ENCODE data around the gene ARSK.

Gene ARSK

GRCh38 chr5:95533106-95533505, 21.8 kb upstream of the ARSK start:
- H3K27me3 ChIP-seq (ENCODE audit: control insufficient read depth, insufficient read depth, low read length): no peaks in the 10 kb centered on the region
- no peak overlapping the region for H3K4me3 ChIP-seq (ENCODE audit: low read length)
- H3K27ac ChIP-seq (ENCODE audit: low read depth, low read length): no peak overlapping the region
- H3K36me3 ChIP-seq (ENCODE audit: control insufficient read depth, insufficient read depth, low read length): peaks cover 4% of the 10 kb centered on the region
- H3K9ac ChIP-seq (ENCODE audit: low read length): no peak overlapping the region
- H3K4me1 ChIP-seq (ENCODE audit: control insufficient read depth, insufficient read depth, low read length): no peaks in the 10 kb centered on the region

GRCh38 chr5:95533761-95534160, 21.1 kb upstream of the ARSK start:
- no peak overlapping the region for H3K9ac ChIP-seq (ENCODE audit: low read length)
- H3K4me1 ChIP-seq (ENCODE audit: control insufficient read depth, insufficient read depth, low read length): no peaks in the 10 kb centered on the region
- no peak overlapping the region for H3K27ac ChIP-seq (ENCODE audit: low read depth, low read length)
- H3K36me3 ChIP-seq (ENCODE audit: control insufficient read depth, insufficient read depth, low read length): peaks cover 4% of the 10 kb centered on the region
- H3K27me3 ChIP-seq (ENCODE audit: control insufficient read depth, insufficient read depth, low read length): no peaks in the 10 kb centered on the region
- H3K4me3 ChIP-seq (ENCODE audit: low read length): no peak overlapping the region

DNA sequence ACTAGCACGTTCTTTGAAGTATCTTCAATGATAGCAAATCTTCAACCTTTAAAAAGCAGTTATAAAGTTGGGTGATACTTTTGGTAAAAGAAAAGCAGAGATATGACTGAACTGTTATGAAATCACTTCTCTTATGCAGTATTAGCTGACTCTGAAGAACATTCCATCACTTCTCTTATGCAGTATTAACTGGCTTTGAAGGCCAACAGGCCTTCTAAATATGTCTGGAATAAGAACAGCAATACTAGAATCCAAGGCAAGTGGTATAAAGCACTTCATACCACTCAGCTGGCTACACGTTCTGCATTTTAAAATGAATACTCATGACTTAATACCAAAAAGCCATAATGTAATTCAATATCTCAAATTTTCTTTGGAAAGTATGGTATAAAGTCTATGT, 17.4 kb upstream of the ARSK start:
- no peak overlapping the region for H3K4me3 ChIP-seq (ENCODE audit: low read length)
- no peaks in the 10 kb centered on the region for H3K27me3 ChIP-seq (ENCODE audit: control insufficient read depth, insufficient read depth, low read length)
- H3K9ac ChIP-seq (ENCODE audit: low read length): no peak overlapping the region
- no peaks in the 10 kb centered on the region for H3K4me1 ChIP-seq (ENCODE audit: control insufficient read depth, insufficient read depth, low read length)
- H3K27ac ChIP-seq (ENCODE audit: low read depth, low read length): no peak overlapping the region
- peaks cover 9% of the 10 kb centered on the region for H3K36me3 ChIP-seq (ENCODE audit: control insufficient read depth, insufficient read depth, low read length)

DNA sequence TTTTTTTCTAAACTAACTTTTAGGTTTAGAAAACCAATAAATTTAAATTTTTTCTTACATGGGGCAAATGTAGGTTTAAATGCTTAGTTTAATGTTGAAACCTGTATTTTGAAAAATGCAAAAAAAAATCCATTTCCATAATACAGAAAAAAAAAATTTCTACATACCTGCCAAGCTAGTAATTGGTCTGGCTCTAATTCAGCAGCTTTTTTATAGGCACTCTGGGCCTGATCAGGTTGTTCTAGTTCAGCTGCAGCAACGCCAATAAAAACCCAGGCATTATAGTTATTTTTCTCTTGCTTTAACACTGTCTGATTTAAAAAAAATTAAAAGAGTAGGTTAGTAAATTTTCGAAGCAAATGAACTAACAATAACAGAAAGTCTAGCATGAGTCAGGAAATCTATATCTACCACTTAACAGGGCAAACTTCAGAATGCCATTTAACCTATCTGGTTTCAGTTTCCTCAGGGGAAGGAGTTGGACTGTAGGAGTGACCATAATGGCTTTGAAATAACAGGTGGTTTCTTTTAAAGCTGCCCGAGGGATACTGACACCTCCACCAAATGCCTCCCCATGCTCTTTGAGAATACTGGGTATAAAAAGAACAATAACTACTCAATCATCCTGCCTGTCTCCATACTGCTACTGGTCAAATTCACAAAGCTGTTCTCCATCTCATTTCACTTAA, 11.7 kb upstream of the ARSK start:
- Histone ChIP-seq H3K36me3 (ENCODE audit: control insufficient read depth, insufficient read depth, low read length) (peaks cover 14% of the 10 kb centered on the region), H3K9ac (ENCODE audit: low read length) (no peak overlapping the region), H3K4me1 (ENCODE audit: control insufficient read depth, insufficient read depth, low read length) (peaks cover 3% of the 10 kb centered on the region), H3K27ac (ENCODE audit: low read depth, low read length) (no peak overlapping the region), H3K27me3 (ENCODE audit: control insufficient read depth, insufficient read depth, low read length) (no peaks in the 10 kb centered on the region), H3K4me3 (ENCODE audit: low read length) (no peak overlapping the region)

- H3K9ac ChIP-seq (ENCODE audit: low read length): no peak overlapping the region
- peaks cover 9% of the 10 kb centered on the region for H3K36me3 ChIP-seq (ENCODE audit: control insufficient read depth, insufficient read depth, low read length)
- H3K27ac ChIP-seq (ENCODE audit: low read depth, low read length): no peak overlapping the region
- peaks cover 3% of the 10 kb centered on the region for H3K4me1 ChIP-seq (ENCODE audit: control insufficient read depth, insufficient read depth, low read length)
- no peak overlapping the region for H3K4me3 ChIP-seq (ENCODE audit: low read length)
- H3K27me3 ChIP-seq (ENCODE audit: control insufficient read depth, insufficient read depth, low read length): no peaks in the 10 kb centered on the region
Observed at GRCh38 chr5:95549030-95549429, 5.9 kb upstream of the ARSK start.

DNA sequence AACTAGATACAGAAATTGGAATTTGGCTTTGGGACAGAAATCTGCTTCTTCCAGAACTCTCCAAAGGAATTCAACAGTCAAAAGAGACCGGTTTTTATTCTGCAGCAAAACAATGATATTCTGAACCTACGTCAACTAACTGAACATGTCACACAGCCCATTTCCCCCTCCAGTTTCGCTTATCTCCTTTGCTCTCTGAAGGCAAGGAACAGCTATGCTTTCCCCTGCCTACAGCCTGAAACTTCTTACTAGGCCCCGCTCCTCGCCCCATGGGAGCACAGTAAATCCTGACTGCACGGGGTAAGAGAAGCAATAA, 612 bp upstream of the ARSK start:
- peak overlapping the region; percentile 94 for H3K4me3 ChIP-seq (ENCODE audit: low read length)
- H3K9ac ChIP-seq (ENCODE audit: low read length): peak overlapping the region; percentile 61
- peak overlapping the region; percentile 62 for H3K27ac ChIP-seq (ENCODE audit: low read depth, low read length)
- H3K4me1 ChIP-seq (ENCODE audit: control insufficient read depth, insufficient read depth, low read length): peaks cover 4% of the 10 kb centered on the region
- no peaks in the 10 kb centered on the region for H3K27me3 ChIP-seq (ENCODE audit: control insufficient read depth, insufficient read depth, low read length)
- no peaks in the 10 kb centered on the region for H3K36me3 ChIP-seq (ENCODE audit: control insufficient read depth, insufficient read depth, low read length)

GRCh38 chr5:95555553-95555952, 652 bp downstream of the ARSK start:
- Histone ChIP-seq H3K9ac (ENCODE audit: low read length) (peak overlapping the region; percentile 57), H3K4me1 (ENCODE audit: control insufficient read depth, insufficient read depth, low read length) (peaks cover 4% of the 10 kb centered on the region), H3K4me3 (ENCODE audit: low read length) (peak overlapping the region; percentile 94), H3K36me3 (ENCODE audit: control insufficient read depth, insufficient read depth, low read length) (no peaks in the 10 kb centered on the region), H3K27me3 (ENCODE audit: control insufficient read depth, insufficient read depth, low read length) (no peaks in the 10 kb centered on the region), H3K27ac (ENCODE audit: low read depth, low read length) (peak overlapping the region; percentile 76)

GRCh38 chr5:95557841-95558240, 2.9 kb downstream of the ARSK start:
- Histone ChIP-seq H3K4me1 (ENCODE audit: control insufficient read depth, insufficient read depth, low read length) (peaks cover 4% of the 10 kb centered on the region), H3K9ac (ENCODE audit: low read length) (no peak overlapping the region), H3K27ac (ENCODE audit: low read depth, low read length) (no peak overlapping the region), H3K36me3 (ENCODE audit: control insufficient read depth, insufficient read depth, low read length) (no peaks in the 10 kb centered on the region), H3K27me3 (ENCODE audit: control insufficient read depth, insufficient read depth, low read length) (no peaks in the 10 kb centered on the region), H3K4me3 (ENCODE audit: low read length) (no peak overlapping the region)

DNA sequence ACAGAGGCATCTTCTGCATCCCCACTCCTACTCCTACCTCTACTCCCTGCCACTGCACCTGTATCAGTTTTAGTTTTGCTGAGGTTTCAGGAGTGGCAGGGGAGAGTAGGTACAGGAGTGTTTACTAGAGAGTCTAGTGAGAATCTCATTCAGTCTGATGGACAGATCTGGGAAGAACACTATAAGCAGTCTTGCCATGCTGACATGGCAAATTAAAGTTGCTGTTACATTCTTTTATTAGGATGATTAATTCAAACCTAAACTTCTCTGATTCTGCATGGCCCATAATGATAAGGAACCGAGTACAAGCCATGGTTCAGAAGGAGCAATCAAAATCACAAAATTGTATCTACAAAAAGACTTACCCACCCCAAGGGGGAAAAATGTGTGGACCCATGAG, 7.4 kb downstream of the ARSK start:
- no peak overlapping the region for H3K4me3 ChIP-seq (ENCODE audit: low read length)
- H3K9ac ChIP-seq (ENCODE audit: low read length): no peak overlapping the region
- H3K27ac ChIP-seq (ENCODE audit: low read depth, low read length): no peak overlapping the region
- no peaks in the 10 kb centered on the region for H3K36me3 ChIP-seq (ENCODE audit: control insufficient read depth, insufficient read depth, low read length)
- H3K27me3 ChIP-seq (ENCODE audit: control insufficient read depth, insufficient read depth, low read length): no peaks in the 10 kb centered on the region
- no peaks in the 10 kb centered on the region for H3K4me1 ChIP-seq (ENCODE audit: control insufficient read depth, insufficient read depth, low read length)

DNA sequence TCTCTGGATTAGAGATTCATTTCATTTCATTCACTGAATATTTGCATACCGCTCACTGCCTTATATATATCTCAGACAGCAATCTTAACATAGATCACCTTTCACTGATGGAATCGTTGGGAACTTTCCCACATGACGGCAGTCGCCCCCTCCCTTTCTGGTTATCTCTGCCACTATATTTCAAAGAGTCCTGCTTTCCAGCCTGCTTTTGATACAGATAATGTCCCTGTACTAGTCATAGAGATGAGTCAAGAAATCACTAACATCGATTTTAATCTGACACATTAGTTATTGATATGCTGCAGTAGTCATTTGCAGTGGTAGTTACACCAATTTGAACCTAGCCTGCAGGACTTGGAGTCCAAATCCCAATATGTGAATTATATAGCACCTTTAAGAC, 8.5 kb downstream of the ARSK start:
- H3K36me3 ChIP-seq (ENCODE audit: control insufficient read depth, insufficient read depth, low read length): no peaks in the 10 kb centered on the region
- H3K4me1 ChIP-seq (ENCODE audit: control insufficient read depth, insufficient read depth, low read length): no peaks in the 10 kb centered on the region
- H3K27ac ChIP-seq (ENCODE audit: low read depth, low read length): no peak overlapping the region
- no peak overlapping the region for H3K9ac ChIP-seq (ENCODE audit: low read length)
- no peaks in the 10 kb centered on the region for H3K27me3 ChIP-seq (ENCODE audit: control insufficient read depth, insufficient read depth, low read length)
- no peak overlapping the region for H3K4me3 ChIP-seq (ENCODE audit: low read length)

GRCh38 chr5:95564450-95564849, 9.5 kb downstream of the ARSK start:
- Histone ChIP-seq H3K4me1 (ENCODE audit: control insufficient read depth, insufficient read depth, low read length) (no peaks in the 10 kb centered on the region), H3K36me3 (ENCODE audit: control insufficient read depth, insufficient read depth, low read length) (no peaks in the 10 kb centered on the region), H3K4me3 (ENCODE audit: low read length) (no peak overlapping the region), H3K27ac (ENCODE audit: low read depth, low read length) (no peak overlapping the region), H3K27me3 (ENCODE audit: control insufficient read depth, insufficient read depth, low read length) (no peaks in the 10 kb centered on the region), H3K9ac (ENCODE audit: low read length) (no peak overlapping the region)

GRCh38 chr5:95565280-95565920, 10.5 kb downstream of the ARSK start:
- H3K4me1 ChIP-seq (ENCODE audit: control insufficient read depth, insufficient read depth, low read length): no peaks in the 10 kb centered on the region
- no peak overlapping the region for H3K4me3 ChIP-seq (ENCODE audit: low read length)
- no peaks in the 10 kb centered on the region for H3K36me3 ChIP-seq (ENCODE audit: control insufficient read depth, insufficient read depth, low read length)
- H3K27me3 ChIP-seq (ENCODE audit: control insufficient read depth, insufficient read depth, low read length): no peaks in the 10 kb centered on the region
- no peak overlapping the region for H3K27ac ChIP-seq (ENCODE audit: low read depth, low read length)
- H3K9ac ChIP-seq (ENCODE audit: low read length): no peak overlapping the region

GRCh38 chr5:95572016-95572415, 17.1 kb downstream of the ARSK start:
- Histone ChIP-seq H3K27me3 (ENCODE audit: control insufficient read depth, insufficient read depth, low read length) (no peaks in the 10 kb centered on the region), H3K9ac (ENCODE audit: low read length) (no peak overlapping the region), H3K4me1 (ENCODE audit: control insufficient read depth, insufficient read depth, low read length) (no peaks in the 10 kb centered on the region), H3K36me3 (ENCODE audit: control insufficient read depth, insufficient read depth, low read length) (no peaks in the 10 kb centered on the region), H3K4me3 (ENCODE audit: low read length) (no peak overlapping the region), H3K27ac (ENCODE audit: low read depth, low read length) (no peak overlapping the region)

Data from rectal smooth muscle tissue (tissue), 1 donor.